Neural progenitor cell (in vitro differentiated cells): ENCODE measurements around the gene POLR3G.
A peak's percentile ranks its signal among the peaks of the same experiment; 100 is the strongest.

ENCODE experiments used
- CTCF ChIP-seq: fragments of 200-600 bp; sonication (generic); IDR thresholded peaks from 2 replicates; pipeline ENCODE4 v1.5.1; 2017; ENCODE audit warnings: antibody characterized with exemption, mild to moderate bottlenecking
- EZH2phosphoT487 ChIP-seq: fragments of 200-600 bp; sonication (generic); IDR thresholded peaks from 2 replicates; pipeline ENCODE4 v1.6.1; 2017; ENCODE audit warnings: antibody characterized with exemption

DNA sequence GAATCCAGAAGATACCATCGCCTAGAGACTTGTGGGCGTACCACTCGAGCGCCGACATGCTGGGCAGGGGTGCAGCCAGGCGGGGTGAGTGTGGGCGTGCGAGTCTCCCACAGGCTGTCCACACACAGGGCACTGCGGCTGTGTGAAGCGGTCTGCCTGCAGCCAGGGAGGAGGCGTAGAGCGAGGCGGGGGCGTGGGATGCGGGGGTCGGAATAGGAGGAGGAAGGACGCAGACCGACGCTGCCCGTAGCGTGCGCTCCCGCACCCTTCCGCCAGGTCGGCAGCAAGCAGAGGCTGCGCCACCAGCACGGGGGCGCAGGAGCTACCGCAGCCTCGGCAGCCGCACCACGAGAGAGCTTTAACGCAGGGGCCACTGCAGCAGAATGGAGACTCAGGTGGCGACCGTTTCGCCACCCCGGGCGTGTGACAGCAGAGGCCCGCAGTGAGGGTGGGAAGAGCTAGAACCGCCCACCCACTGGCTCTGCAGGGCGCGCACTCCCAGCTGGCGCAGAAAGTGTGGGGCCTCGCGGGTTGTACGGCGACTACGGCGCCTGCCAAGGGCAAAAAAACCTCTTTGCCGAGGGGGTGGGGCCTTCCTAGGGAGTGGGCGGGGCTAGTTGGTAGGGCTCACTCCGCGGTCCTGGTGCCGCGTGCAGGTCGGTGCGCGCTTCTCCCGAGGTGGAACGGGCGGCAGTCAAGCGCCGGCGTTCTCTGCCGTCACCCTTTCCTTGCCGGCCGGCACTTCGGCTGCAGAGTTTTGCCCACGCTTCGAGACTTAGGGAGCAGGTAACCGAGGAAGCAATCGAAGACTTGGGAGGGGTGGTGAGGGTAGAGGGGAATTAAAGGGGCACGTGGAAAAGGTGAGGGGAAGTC, at the start of gene POLR3G, which contains the start of gene MBLAC2:
- TF ChIP-seq CTCF: peak; percentile 56
- peak; percentile 36 for TF ChIP-seq EZH2phosphoT487
